ENCODE measurements around the gene TEX36.
"Not testable (repeated sequence)": the region's sequence is repeated elsewhere in the genome, so short reads cannot be mapped to it uniquely, and the experiment has no call there.

Gene TEX36

GRCh38 chr10:125631806-125632205 is 51.2 kb downstream of the TEX36 start:
- DNase-seq (ENCODE audit: low spot score) = peak; percentile 9

DNA sequence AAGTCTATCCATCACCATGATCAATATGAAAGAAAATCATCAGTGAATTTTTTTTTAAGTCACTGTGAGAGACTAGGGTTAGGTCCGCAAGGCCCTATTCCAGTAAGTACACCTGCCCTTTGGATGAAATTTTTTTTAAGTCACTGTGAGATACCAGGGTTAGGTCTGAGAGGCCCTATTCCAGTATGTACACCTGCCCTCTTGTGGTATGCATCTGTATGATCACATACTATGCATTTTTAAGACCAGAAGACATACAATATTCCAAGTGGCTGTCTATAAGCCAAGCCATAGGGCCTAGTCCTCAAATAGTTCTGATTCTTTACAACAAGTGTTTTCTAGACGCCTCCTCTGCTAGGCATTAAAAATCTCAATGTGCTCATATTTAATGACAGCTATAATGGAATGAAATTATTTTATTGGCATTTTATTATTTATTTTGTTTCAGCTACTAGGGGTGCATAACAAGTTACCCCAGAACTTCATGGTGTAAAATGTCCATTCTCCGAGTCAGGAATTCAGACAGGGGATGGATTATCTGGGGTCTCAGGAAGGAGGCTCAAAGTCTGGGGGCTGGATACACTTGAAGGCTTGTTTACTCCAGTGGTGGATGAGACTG is 53.1 kb downstream of the TEX36 start:
- DNase-seq (ENCODE audit: low spot score) = peak; percentile 64

GRCh38 chr10:125628104-125629049 is 54.6 kb downstream of the TEX36 start:
- DNase-seq (ENCODE audit: low spot score) = no peak

GRCh38 chr10:125627646-125628045 is 55.3 kb downstream of the TEX36 start:
- no peak for DNase-seq (ENCODE audit: low spot score)

DNA sequence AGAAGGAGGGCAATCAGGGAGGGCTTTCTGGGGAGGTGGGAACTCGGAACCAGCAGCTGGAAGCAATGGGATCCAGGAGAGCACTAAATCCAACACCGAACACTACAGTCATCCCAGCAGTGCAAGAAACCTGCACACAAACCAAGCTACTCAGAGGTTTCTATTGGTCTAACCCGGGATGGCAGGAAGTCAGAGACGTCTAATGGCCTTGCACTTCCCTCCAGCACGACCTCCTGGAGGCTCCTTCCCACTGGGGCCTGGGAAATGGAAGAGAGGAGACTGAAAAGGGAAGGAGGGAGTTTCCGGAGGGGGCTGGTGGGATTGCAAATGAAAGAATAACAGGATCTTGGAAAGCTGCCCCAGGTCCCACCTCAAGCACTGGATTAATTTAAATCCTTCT is 56.3 kb downstream of the TEX36 start:
- DNase-seq (ENCODE audit: low spot score) = no peak

GRCh38 chr10:125625586-125625985 is 57.4 kb downstream of the TEX36 start:
- no peak for DNase-seq (ENCODE audit: low spot score)

GRCh38 chr10:125624800-125625199 is 58.2 kb downstream of the TEX36 start:
- DNase-seq (ENCODE audit: low spot score) = no peak

- DNase-seq (ENCODE audit: low spot score) = no peak
These were observed 61.9 kb downstream of the TEX36 start for GRCh38 chr10:125621052-125621451.

DNA sequence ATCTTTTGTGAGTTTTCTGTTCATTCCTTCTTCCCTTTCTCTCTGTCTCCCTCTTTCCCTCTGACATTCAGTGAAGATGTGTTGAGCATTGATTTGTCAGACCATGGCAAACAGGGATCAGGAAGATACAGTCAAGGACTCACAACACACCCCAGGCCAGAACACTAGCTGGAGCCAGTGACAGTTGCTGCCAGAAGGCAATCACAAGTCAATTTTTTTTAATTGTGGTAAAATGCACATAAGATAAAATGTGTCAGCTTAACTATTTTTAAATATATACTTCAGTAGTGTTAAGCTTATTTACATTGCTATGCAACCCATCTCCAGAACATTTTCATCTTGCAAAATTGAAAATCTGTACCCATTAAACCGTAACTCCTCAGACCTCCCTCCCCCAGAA is 62.6 kb downstream of the TEX36 start:
- no peak for DNase-seq (ENCODE audit: low spot score)

GRCh38 chr10:125613062-125613461 is 69.9 kb downstream of the TEX36 start:
- DNase-seq (ENCODE audit: low spot score) = not testable (repeated sequence)

DNA sequence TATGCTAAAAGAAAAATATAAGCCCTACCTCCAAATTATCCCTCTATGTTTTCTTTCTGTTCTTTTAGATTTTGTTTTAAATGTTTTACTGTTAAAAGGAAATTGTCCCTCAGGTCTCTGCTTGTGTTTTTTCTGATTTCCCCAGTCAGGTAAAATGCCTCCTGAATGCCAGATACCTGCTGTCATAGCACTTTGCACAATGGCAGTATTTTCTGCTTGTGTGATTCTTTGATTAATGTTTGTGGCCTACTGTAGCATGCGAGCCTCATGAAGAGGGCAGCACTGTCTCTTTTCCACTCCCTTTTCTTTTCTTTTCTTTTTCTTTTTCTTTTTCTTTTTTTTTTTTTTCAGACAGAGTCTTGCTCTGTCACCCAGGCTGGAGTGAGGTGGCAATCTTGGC is 71.2 kb downstream of the TEX36 start:
- no peak for DNase-seq (ENCODE audit: low spot score)

GRCh38 chr10:125611216-125611615 is 71.7 kb downstream of the TEX36 start:
- DNase-seq (ENCODE audit: low spot score) = no peak

GRCh38 chr10:125609859-125610258 is 73.1 kb downstream of the TEX36 start:
- no peak for DNase-seq (ENCODE audit: low spot score)

DNA sequence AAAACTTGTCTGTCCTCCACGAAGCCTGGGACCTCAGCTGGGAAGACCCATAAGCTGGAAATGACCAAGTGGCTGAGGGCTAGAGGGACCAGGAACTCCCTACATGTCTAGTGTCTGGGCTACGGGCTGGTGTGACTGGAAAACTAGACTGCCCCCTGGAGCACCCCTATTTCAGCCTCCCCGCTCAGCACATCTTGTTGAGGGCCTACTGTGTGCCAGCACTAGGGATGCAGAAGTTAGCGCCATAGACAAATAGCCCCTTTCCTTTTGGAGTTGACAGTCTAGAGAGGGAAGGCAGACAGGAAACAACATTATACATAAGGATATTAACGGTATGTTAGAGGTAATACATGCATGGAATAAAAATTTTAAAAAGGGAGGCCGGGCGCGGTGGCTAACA is 74.5 kb downstream of the TEX36 start:
- DNase-seq (ENCODE audit: low spot score) = no peak

DNA sequence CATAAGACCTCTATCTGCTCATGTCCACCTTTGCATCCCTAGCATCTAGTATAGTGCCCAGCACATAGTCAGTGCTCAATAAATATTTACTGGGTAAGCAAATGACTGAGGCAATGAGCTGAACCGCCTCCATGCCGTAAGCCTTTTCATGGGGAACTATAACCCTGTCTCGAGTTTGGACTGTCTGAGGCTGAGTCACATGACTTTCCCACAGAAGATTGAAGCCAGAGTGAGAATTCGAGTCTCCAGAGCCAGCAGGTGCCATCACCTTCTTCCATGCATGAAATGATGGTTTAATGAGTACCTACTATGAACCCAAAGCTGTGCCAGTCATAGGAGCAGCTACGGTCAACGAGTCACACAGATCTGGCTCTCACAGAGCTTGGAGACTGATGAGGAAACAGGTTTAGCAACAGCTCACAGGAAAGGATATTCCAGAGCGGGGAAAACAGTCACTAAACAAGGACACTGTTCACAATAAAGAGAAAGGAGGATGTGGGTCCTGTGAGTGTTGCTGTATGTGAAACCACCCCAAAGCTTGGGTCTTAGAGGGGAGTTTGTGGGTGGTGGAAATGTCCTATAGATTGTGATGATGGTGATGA is 75.2 kb downstream of the TEX36 start:
- DNase-seq (ENCODE audit: low spot score) = no peak

DNA sequence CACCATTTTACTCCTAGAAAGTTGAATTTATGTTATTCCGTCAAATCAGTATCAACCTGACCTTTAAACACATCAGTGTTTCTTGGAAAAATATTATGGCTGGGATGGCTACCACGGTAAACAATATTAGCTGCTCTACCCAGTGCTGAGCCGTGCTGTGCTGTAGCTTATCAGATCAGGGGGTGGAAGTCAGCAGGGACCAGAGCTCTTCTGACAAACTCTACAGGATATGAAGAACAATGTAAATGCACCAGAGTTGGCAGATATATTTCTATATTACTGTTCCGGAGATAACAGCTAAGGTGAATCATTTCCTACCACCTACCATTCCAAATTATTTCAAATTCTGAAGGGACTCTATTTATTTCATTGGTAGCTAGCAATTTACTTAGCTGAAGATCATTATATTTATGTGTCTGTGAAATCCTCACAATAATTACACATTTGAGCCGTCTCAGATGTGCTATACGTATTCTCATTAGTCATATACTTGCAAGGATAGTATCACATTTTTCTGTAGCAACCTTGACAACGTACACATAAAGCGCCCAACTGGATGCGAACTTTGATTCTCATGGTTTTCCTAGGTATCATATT is 76.5 kb downstream of the TEX36 start:
- no peak for DNase-seq (ENCODE audit: low spot score)

Measured in cerebellar cortex (tissue), 1 donor.